Calu3 (cell line): ENCODE data around the gene SF3B4. TPM values are rescaled to one million over a fixed set of nuclear protein-coding genes. Genes with fewer than 3 reads are reported as not detected.

Source experiments
- BruUV-seq: library from RNA; stranded (reverse); fragments of 400-500 nt; replicated peaks from 2 replicates; lab custom pipeline; 2021; lab: Mats Ljungman, UMichigan
- CTCF ChIA-PET: fragments of 300-600 bp; sonication (Branson Sonifier 250); formaldehyde crosslinking; loops from one replicate; lab custom pipeline; 2022; ENCODE audit warnings: antibody characterized with exemption; lab: Charles Lee
- DNase-seq: peaks from one replicate; pipeline ENCODE4 v3.0.0; 2022
- H3K27ac Mint-ChIP-seq: one replicate; pipeline ENCODE4 v1.8.0; 2022; ENCODE audit warnings: mixed read lengths; ENCODE audit not compliant: unreplicated experiment
- H3K27me3 Mint-ChIP-seq: one replicate; pipeline ENCODE4 v1.8.0; 2022; ENCODE audit warnings: mixed read lengths; ENCODE audit not compliant: unreplicated experiment
- H3K36me3 Mint-ChIP-seq: one replicate; pipeline ENCODE4 v1.8.0; 2022; ENCODE audit warnings: mild to moderate bottlenecking, moderate library complexity, mixed read lengths; ENCODE audit not compliant: insufficient read depth, unreplicated experiment
- H3K4me1 Mint-ChIP-seq: one replicate; pipeline ENCODE4 v1.8.0; 2022; ENCODE audit warnings: mild to moderate bottlenecking, low read depth, mixed read lengths; ENCODE audit not compliant: unreplicated experiment
- H3K4me3 Mint-ChIP-seq: one replicate; pipeline ENCODE4 v1.8.0; 2022; ENCODE audit warnings: mild to moderate bottlenecking, low read depth, moderate library complexity, mixed read lengths; ENCODE audit not compliant: unreplicated experiment
- H3K9me3 Mint-ChIP-seq: one replicate; pipeline ENCODE4 v1.8.0; 2022; ENCODE audit warnings: low read depth, mixed read lengths; ENCODE audit not compliant: unreplicated experiment
- intact Hi-C: fragments of 100-400 bp; cut with micrococcal nuclease; formaldehyde crosslinking; loops from one replicate; pipeline ENCODE4 v1.10.0; 2022; ENCODE audit not compliant: unreplicated experiment
- total RNA-seq: library from RNA; stranded (reverse); gene quantifications from 2 replicates; pipeline ENCODE4 v1.2.3, GENCODE V29; 2022
- TF ChIP-seq, protein P1 (sequence below): fragments of 200-600 bp; IDR thresholded peaks from one replicate; pipeline ENCODE4 v1.8.0; 2022; ENCODE audit warnings: antibody characterized with exemption; ENCODE audit not compliant: unreplicated experiment

The SF3B4 gene
- total RNA-seq, 1 experiment from 2014 or later, result 188 TPM

DNA sequence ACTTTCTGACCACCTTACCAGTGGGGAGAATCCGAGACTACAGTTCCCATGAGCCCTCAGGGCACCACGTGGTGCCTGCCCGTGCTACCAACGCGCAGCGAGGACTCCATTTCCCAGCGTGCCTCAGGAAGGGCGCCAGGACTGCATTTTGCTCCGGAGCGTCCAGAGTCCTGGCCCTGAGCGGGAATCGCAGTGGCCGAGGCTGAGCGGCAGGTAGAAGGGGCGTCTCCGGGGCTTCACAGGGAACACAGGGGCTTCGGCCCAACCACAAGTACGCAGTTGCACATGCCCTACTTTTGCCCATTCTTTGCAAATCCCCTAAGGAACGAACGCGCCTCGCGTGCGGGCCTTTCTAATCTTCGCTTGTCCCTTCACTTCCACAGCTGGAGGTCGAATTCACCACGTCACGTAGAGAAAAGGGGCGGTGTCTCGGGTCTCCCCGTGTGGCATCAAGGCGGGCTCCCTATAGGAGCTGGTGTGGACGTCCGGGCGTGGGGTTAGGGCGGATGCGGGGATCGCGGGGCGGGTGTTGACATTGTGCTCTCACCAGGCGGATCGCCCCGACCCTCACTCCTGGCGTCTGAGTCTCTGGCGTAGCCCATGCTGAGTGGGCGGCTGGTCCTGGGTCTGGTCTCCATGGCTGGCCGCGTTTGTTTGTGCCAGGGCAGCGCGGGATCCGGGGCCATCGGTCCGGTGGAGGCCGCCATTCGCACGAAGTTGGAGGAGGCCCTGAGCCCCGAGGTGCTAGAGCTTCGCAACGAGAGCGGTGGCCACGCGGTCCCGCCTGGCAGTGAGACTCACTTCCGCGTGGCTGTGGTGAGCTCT lies 27.9 kb downstream of the SF3B4 start, which contains the start of gene BOLA1:
TSS of gene BOLA1 (plus strand) at position 109 of the 825 bp plus-strand sequence. CDS start at position 601, 492 bp downstream.
- Mint-ChIP-seq H3K27ac (peak within 1 kb of the TSS; percentile 77), H3K36me3 (peaks cover 22% of the 10 kb centered on the region), H3K4me3 (peak within 1 kb of the TSS; percentile 77), H3K27me3 (no peaks in the 10 kb centered on the region), H3K4me1 (peaks cover 19% of the 10 kb centered on the region), H3K9me3 (no peaks in the 10 kb centered on the region)
- intact Hi-C loops, result loop anchor here (10.0 kb wide), 1 partner anchor 285 kb away; no protein-coding TSS in a partner anchor
- DNase-seq, result peak; percentile 95
- TF ChIP-seq, protein P1, sequence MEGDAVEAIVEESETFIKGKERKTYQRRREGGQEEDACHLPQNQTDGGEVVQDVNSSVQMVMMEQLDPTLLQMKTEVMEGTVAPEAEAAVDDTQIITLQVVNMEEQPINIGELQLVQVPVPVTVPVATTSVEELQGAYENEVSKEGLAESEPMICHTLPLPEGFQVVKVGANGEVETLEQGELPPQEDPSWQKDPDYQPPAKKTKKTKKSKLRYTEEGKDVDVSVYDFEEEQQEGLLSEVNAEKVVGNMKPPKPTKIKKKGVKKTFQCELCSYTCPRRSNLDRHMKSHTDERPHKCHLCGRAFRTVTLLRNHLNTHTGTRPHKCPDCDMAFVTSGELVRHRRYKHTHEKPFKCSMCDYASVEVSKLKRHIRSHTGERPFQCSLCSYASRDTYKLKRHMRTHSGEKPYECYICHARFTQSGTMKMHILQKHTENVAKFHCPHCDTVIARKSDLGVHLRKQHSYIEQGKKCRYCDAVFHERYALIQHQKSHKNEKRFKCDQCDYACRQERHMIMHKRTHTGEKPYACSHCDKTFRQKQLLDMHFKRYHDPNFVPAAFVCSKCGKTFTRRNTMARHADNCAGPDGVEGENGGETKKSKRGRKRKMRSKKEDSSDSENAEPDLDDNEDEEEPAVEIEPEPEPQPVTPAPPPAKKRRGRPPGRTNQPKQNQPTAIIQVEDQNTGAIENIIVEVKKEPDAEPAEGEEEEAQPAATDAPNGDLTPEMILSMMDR, result no peak
- CTCF ChIA-PET, result interaction anchor here (0.9 kb wide), 1 partner anchor 11 kb away, joined by 3 read pairs; a partner anchor contains a TSS
- no TSS peak for BruUV-seq

GRCh38 chr1:149896575-149896974 lies 31.0 kb downstream of the SF3B4 start:
- DNase-seq, result no peak
- H3K4me1 Mint-ChIP-seq, result peaks cover 19% of the 10 kb centered on the region
- no peak overlapping the region for H3K4me3 Mint-ChIP-seq
- CTCF ChIA-PET, result no interaction called here
- H3K27ac Mint-ChIP-seq, result no peak overlapping the region
- intact Hi-C loops, result loop anchor here (10.0 kb wide), 1 partner anchor 288 kb away; no protein-coding TSS in a partner anchor
- TF ChIP-seq, protein P1, result no peak
- BruUV-seq, result no TSS peak
- peaks cover 18% of the 10 kb centered on the region for H3K36me3 Mint-ChIP-seq
- H3K9me3 Mint-ChIP-seq, result no peaks in the 10 kb centered on the region
- H3K27me3 Mint-ChIP-seq, result no peaks in the 10 kb centered on the region

GRCh38 chr1:149888999-149889289 lies 38.7 kb downstream of the SF3B4 start:
- Mint-ChIP-seq H3K27me3 (no peaks in the 10 kb centered on the region), H3K4me3 (no peak overlapping the region), H3K9me3 (no peaks in the 10 kb centered on the region), H3K4me1 (no peaks in the 10 kb centered on the region), H3K27ac (no peak overlapping the region), H3K36me3 (no peaks in the 10 kb centered on the region)
- intact Hi-C loops, result loop anchor here (2.0 kb wide), 1 partner anchor 48 kb away; the partner anchor contains the start of gene MTMR11
- BruUV-seq, result no TSS peak
- TF ChIP-seq, protein P1, result no peak
- CTCF ChIA-PET, result interaction anchor here (0.6 to 1.3 kb wide), 4 partner anchors 11 to 449 kb away, joined by 3 to 22 read pairs (median 3); partner anchors contain the start of gene BOLA1
- DNase-seq, result peak; percentile 14

DNA sequence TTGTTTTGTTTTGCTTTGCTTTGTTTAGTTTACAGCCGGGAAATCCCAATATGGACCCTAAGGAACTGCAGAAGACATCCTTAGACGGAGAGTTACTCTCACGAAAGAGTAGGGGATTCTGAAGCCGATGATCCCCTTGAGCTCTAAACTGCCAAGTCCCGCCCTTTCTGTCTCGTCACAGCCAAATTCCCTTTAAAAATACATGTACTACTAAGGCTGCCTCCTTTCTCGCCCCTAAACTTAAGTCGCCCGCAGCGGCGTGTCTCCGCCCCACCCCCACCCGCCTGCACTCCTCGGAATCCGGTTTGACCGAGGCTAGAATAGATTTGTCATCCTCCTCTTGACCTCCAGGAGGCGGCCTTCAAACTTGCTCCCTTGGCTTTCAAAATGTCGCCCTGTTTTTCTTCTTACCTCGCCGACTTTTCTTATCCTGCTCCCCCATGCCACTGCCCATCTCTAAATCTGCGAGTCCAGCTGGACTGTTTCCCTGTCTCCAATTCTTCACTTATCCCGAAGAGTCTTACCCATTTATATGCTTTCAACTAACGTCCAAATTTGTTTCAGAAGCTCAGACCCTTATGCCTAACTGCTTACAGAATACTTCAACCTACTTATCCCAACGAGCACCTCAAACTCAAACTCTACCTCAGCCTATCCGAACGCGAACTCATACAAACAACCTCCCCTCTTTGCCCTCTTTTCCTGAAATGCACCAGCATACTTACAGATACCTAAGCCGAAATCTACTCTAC lies 39.2 kb downstream of the SF3B4 start:
- intact Hi-C loops, result loop anchor here (2.0 kb wide), 1 partner anchor 48 kb away; the partner anchor contains the start of gene MTMR11
- TSS peak; percentile 11 for BruUV-seq

More for the DNA sequence above, 39.2 kb downstream of the SF3B4 start:
- no peaks in the 10 kb centered on the region for H3K27me3 Mint-ChIP-seq
- H3K9me3 Mint-ChIP-seq, result no peaks in the 10 kb centered on the region
- no peak overlapping the region for H3K4me3 Mint-ChIP-seq
- peak; percentile 86 for DNase-seq
- H3K36me3 Mint-ChIP-seq, result no peaks in the 10 kb centered on the region
- no peaks in the 10 kb centered on the region for H3K4me1 Mint-ChIP-seq
- H3K27ac Mint-ChIP-seq, result no peak overlapping the region
- TF ChIP-seq, protein P1, result peak; percentile 75
- CTCF ChIA-PET, result interaction anchor here (0.6 to 1.4 kb wide), 5 partner anchors 11 to 450 kb away, joined by 3 to 22 read pairs (median 3); partner anchors contain the start of gene BOLA1
